Fibroblast of skin of right biceps (primary cell): ENCODE results near the gene CD320.
A peak's percentile ranks its signal among the peaks of the same experiment; 100 is the strongest.
"Not testable (repeated sequence)": the region's sequence is repeated elsewhere in the genome, so short reads cannot be mapped to it uniquely, and the experiment has no call there.

Source experiments
- DNase-seq: peaks from one replicate; pipeline ENCODE4 v3.0.0-alpha.2; 2013

CD320 gene

GRCh38 chr19:8307965-8308866 lies at the start of gene CD320:
CD320 (minus strand) TSS chr19:8308358; CDS start chr19:8308290, 68 bp downstream.
- DNase-seq: peak; percentile 89

GRCh38 chr19:8357007-8357521 lies 48.9 kb upstream of the CD320 start:
- DNase-seq: no peak

- peak; percentile 89 for DNase-seq
These were observed 47.7 kb upstream of the CD320 start for GRCh38 chr19:8355631-8356402.

- not testable (repeated sequence) for DNase-seq
These were observed 44.7 kb upstream of the CD320 start for GRCh38 chr19:8352845-8353244.

GRCh38 chr19:8352134-8352827 lies 44.1 kb upstream of the CD320 start:
- DNase-seq: peak; percentile 41

- not testable (repeated sequence) for DNase-seq
These were observed 41.6 kb upstream of the CD320 start for GRCh38 chr19:8349629-8350372.

GRCh38 chr19:8343483-8343844 lies 35.3 kb upstream of the CD320 start:
- DNase-seq: no peak

- DNase-seq: peak; percentile 94
These were observed 34.7 kb upstream of the CD320 start, which contains the start of gene KANK3 for GRCh38 chr19:8342684-8343482. KANK3 (minus strand) TSS chr19:8343262; CDS start chr19:8337828, 5,434 bp downstream.

- DNase-seq: no peak
These were observed 34.1 kb upstream of the CD320 start for GRCh38 chr19:8342316-8342683.

GRCh38 chr19:8341504-8341903 lies 33.3 kb upstream of the CD320 start:
- not testable (repeated sequence) for DNase-seq

- DNase-seq: no peak
These were observed 32.4 kb upstream of the CD320 start for GRCh38 chr19:8340341-8341096.

GRCh38 chr19:8338835-8339234 lies 30.7 kb upstream of the CD320 start:
- no peak for DNase-seq

- no peak for DNase-seq
These were observed 29.6 kb upstream of the CD320 start for GRCh38 chr19:8337728-8338127.

GRCh38 chr19:8336660-8337059 lies 28.5 kb upstream of the CD320 start:
- DNase-seq: no peak

- no peak for DNase-seq
These were observed 28.0 kb upstream of the CD320 start for GRCh38 chr19:8336072-8336569.

- DNase-seq: no peak
These were observed 27.3 kb upstream of the CD320 start for GRCh38 chr19:8335343-8336071.

GRCh38 chr19:8334458-8335342 lies 26.5 kb upstream of the CD320 start:
- DNase-seq: peak; percentile 39

GRCh38 chr19:8333767-8334457 lies 25.8 kb upstream of the CD320 start:
- no peak for DNase-seq
